IMR-90 (cell line): ENCODE results near the gene MACF1. TPM values are rescaled to one million over a fixed set of nuclear protein-coding genes. Genes with fewer than 3 reads are reported as not detected.

Experiments
- ATAC-seq: fragments of 200-7000 bp; cut with Tn5 transposase; 2 replicates; pipeline ENCODE4 v1.9.1; 2020; ENCODE audit warnings: low read depth, mild to moderate bottlenecking, moderate library complexity
- BruUV-seq: library from RNA; stranded (reverse); fragments of 400-500 nt; replicated peaks from 2 replicates; lab custom pipeline; 2021; lab: Mats Ljungman, UMichigan
- CTCF ChIA-PET: fragments of 300-600 bp; formaldehyde crosslinking; extraction: SDS; loops from one replicate; lab custom pipeline; 2021; ENCODE audit warnings: antibody characterized with exemption; lab: Yijun Ruan, JAX
- POLR2A ChIA-PET: fragments of 300-600 bp; sonication (Branson Sonifier 250); formaldehyde crosslinking; loops from one replicate; lab custom pipeline; 2022; ENCODE audit warnings: antibody characterized with exemption; ENCODE audit not compliant: unreplicated experiment; lab: Charles Lee
- DNase-seq: peaks from one replicate; pipeline ENCODE4 v3.0.0; 2013
- H2AFZ ChIP-seq: replicated peaks from 2 replicates; pipeline ENCODE3; 2013; ENCODE audit warnings: low read length, mild to moderate bottlenecking; ENCODE audit not compliant: poor library complexity
- H2AK5ac ChIP-seq: 2 replicates; pipeline ENCODE4 v1.6.1; 2013; ENCODE audit warnings: low read depth, low read length, inconsistent platforms
- H2AK9ac ChIP-seq: replicated peaks from 2 replicates; pipeline ENCODE3; 2013; ENCODE audit warnings: mild to moderate bottlenecking, low read depth, low read length, moderate library complexity; ENCODE audit not compliant: poor library complexity
- H2BK120ac ChIP-seq: 2 replicates; pipeline ENCODE4 v1.6.1; 2013; ENCODE audit warnings: low read depth, low read length, inconsistent platforms
- H2BK15ac ChIP-seq: 3 replicates; pipeline ENCODE4 v1.6.1; 2013; ENCODE audit warnings: low read depth, low read length, inconsistent platforms
- H2BK20ac ChIP-seq: 2 replicates; pipeline ENCODE4 v1.6.1; 2013; ENCODE audit warnings: low read depth, mild to moderate bottlenecking, inconsistent platforms, low read length, moderate library complexity
- H2BK5ac ChIP-seq: 2 replicates; pipeline ENCODE4 v1.6.1; 2013; ENCODE audit warnings: mild to moderate bottlenecking, low read depth, low read length, inconsistent platforms; ENCODE audit not compliant: poor library complexity, severe bottlenecking
- H3K14ac ChIP-seq: replicated peaks from 2 replicates; pipeline ENCODE4 v1.6.1; 2013; ENCODE audit warnings: low read depth, low read length, inconsistent platforms
- H3K18ac ChIP-seq: 2 replicates; pipeline ENCODE4 v1.6.1; 2013; ENCODE audit warnings: low read depth, low read length, control low read depth
- H3K23ac ChIP-seq: 2 replicates; pipeline ENCODE4 v1.6.1; 2013; ENCODE audit warnings: low read depth, low read length, inconsistent platforms
- H3K27ac ChIP-seq: 2 replicates; pipeline ENCODE4 v1.5.1; 2013; ENCODE audit warnings: mild to moderate bottlenecking, control low read depth, low read length; ENCODE audit not compliant: insufficient read depth
- H3K27me3 ChIP-seq: 2 replicates; pipeline ENCODE4 v1.6.1; 2013; ENCODE audit warnings: low read length; ENCODE audit not compliant: control insufficient read depth, insufficient read depth
- H3K36me3 ChIP-seq: 2 replicates; pipeline ENCODE4 v1.6.1; 2013; ENCODE audit warnings: low read length, mixed read lengths; ENCODE audit not compliant: control insufficient read depth, insufficient read depth
- H3K4ac ChIP-seq: 2 replicates; pipeline ENCODE4 v1.6.1; 2013; ENCODE audit warnings: low read depth, low read length, inconsistent platforms
- H3K4me1 ChIP-seq: 2 replicates; pipeline ENCODE4 v1.6.1; 2013; ENCODE audit warnings: low read length, mixed read lengths; ENCODE audit not compliant: control insufficient read depth, insufficient read depth
- H3K4me2 ChIP-seq: 2 replicates; pipeline ENCODE4 v1.6.1; 2013; ENCODE audit warnings: low read depth, mild to moderate bottlenecking, control low read depth, low read length, moderate library complexity
- H3K4me3 ChIP-seq: 2 replicates; pipeline ENCODE4 v1.5.1; 2013; ENCODE audit warnings: low read depth, mild to moderate bottlenecking, control low read depth, low read length, moderate library complexity; ENCODE audit not compliant: insufficient read depth
- H3K56ac ChIP-seq: 2 replicates; pipeline ENCODE4 v1.6.1; 2013; ENCODE audit warnings: low read length, inconsistent platforms; ENCODE audit not compliant: insufficient read depth; ENCODE audit errors: extremely low read depth
- H3K79me1 ChIP-seq, 2 experiments: 2 replicates each; pipeline ENCODE4 v1.6.1; 2013; ENCODE audit warnings: low read length in 2 of 2, inconsistent platforms in 1 of 2, low read depth in 1 of 2
- H3K9ac ChIP-seq: 2 replicates; pipeline ENCODE4 v1.6.1; 2013; ENCODE audit warnings: low read depth, low read length, control low read depth
- H3K9me1 ChIP-seq: 2 replicates; pipeline ENCODE4 v1.6.1; 2013; ENCODE audit warnings: low read length, inconsistent platforms; ENCODE audit not compliant: insufficient read depth
- H3K9me3 ChIP-seq: 2 replicates; pipeline ENCODE4 v1.6.1; 2013; ENCODE audit warnings: low read length; ENCODE audit not compliant: control insufficient read depth, insufficient read depth
- H4K20me1 ChIP-seq: 2 replicates; pipeline ENCODE4 v1.6.1; 2013; ENCODE audit warnings: low read length, inconsistent platforms; ENCODE audit not compliant: insufficient read depth
- H4K5ac ChIP-seq: 2 replicates; pipeline ENCODE4 v1.6.1; 2013; ENCODE audit warnings: mild to moderate bottlenecking, low read depth, low read length, control low read depth
- H4K8ac ChIP-seq, 2 experiments: 2 replicates each; pipeline ENCODE4 v1.6.1; 2013; ENCODE audit warnings: low read depth in 2 of 2, low read length in 2 of 2, control low read depth in 1 of 2, inconsistent platforms in 1 of 2
- H4K91ac ChIP-seq: 2 replicates; pipeline ENCODE4 v1.6.1; 2013; ENCODE audit warnings: low read depth, low read length, inconsistent platforms; ENCODE audit not compliant: insufficient read depth
- BHLHE40 ChIP-seq: fragments of 150-350 bp; IDR thresholded peaks from 2 replicates; pipeline ENCODE4 v1.6.1; 2016; ENCODE audit warnings: mild to moderate bottlenecking, low read depth, low read length
- CEBPB ChIP-seq: IDR thresholded peaks from 2 replicates; pipeline ENCODE4 v1.6.1; 2012; ENCODE audit warnings: low read depth, low read length, improper control_type of control experiment
- CHD1 ChIP-seq: IDR thresholded peaks from 2 replicates; pipeline ENCODE4 v1.6.1; 2012; ENCODE audit warnings: low read depth, low read length, improper control_type of control experiment
- CTCF ChIP-seq: conservative IDR thresholded peaks from 2 replicates; pipeline ENCODE4 v1.5.1; 2012; ENCODE audit warnings: mild to moderate bottlenecking, low read depth, low read length, improper control_type of control experiment
- ELK1 ChIP-seq: fragments of 150-350 bp; IDR thresholded peaks from 2 replicates; pipeline ENCODE4 v1.6.1; 2016; ENCODE audit warnings: low read depth, mild to moderate bottlenecking, low read length, moderate library complexity, borderline replicate concordance
- FOS ChIP-seq: fragments of 150-350 bp; IDR thresholded peaks from 2 replicates; pipeline ENCODE4 v1.6.1; 2016; ENCODE audit warnings: low read depth, low read length
- MAFK ChIP-seq: IDR thresholded peaks from 2 replicates; pipeline ENCODE4 v1.6.1; 2012; ENCODE audit warnings: low read depth, low read length, improper control_type of control experiment
- MAZ ChIP-seq: IDR thresholded peaks from 2 replicates; pipeline ENCODE4 v1.6.1; 2012; ENCODE audit warnings: low read depth, mild to moderate bottlenecking, low read length, improper control_type of control experiment, moderate library complexity, borderline replicate concordance
- MXI1 ChIP-seq: IDR thresholded peaks from 2 replicates; pipeline ENCODE4 v1.6.1; 2012; ENCODE audit warnings: low read depth, mild to moderate bottlenecking, low read length, moderate library complexity, borderline replicate concordance
- NFE2L2 ChIP-seq: fragments of 150-350 bp; IDR thresholded peaks from 2 replicates; pipeline ENCODE4 v1.6.1; 2016; ENCODE audit warnings: low read depth, mild to moderate bottlenecking, low read length
- POLR2A ChIP-seq: IDR thresholded peaks from 2 replicates; pipeline ENCODE4 v1.6.1; 2012; ENCODE audit warnings: mild to moderate bottlenecking, low read depth, low read length
- RAD21 ChIP-seq: IDR thresholded peaks from 2 replicates; pipeline ENCODE4 v1.6.1; 2012; ENCODE audit warnings: low read length, improper control_type of control experiment
- RCOR1 ChIP-seq: IDR thresholded peaks from 2 replicates; pipeline ENCODE4 v1.6.1; 2012; ENCODE audit warnings: mild to moderate bottlenecking, low read length, improper control_type of control experiment; ENCODE audit not compliant: insufficient replicate concordance
- RFX5 ChIP-seq: IDR thresholded peaks from 2 replicates; pipeline ENCODE4 v1.8.0; 2012; ENCODE audit warnings: low read depth, mild to moderate bottlenecking, low read length, moderate library complexity
- SMC3 ChIP-seq: fragments of 150-350 bp; IDR thresholded peaks from 2 replicates; pipeline ENCODE4 v1.6.1; 2016; ENCODE audit warnings: low read depth, mild to moderate bottlenecking, antibody characterized with exemption, low read length, moderate library complexity
- USF2 ChIP-seq: fragments of 150-350 bp; IDR thresholded peaks from 2 replicates; pipeline ENCODE4 v1.6.1; 2017; ENCODE audit warnings: mild to moderate bottlenecking, antibody characterized with exemption, low read length, low read depth
- WGBS, 2 experiments: methylation state at CpG; one replicate each; pipeline versions ENCODE4 v1.1.5 to v1.1.7; 2013; ENCODE audit warnings: missing lambda C conversion rate in 2 of 2; ENCODE audit not compliant: insufficient read length in 1 of 2; ENCODE audit errors: extremely low coverage in 2 of 2; 5-methylcytosine and 5-hydroxymethylcytosine counted together
- dilution Hi-C: fragments of 300-500 bp; cut with HindIII; formaldehyde crosslinking; loops from one replicate; pipeline ENCODE4 v1.14.3; 2018; ENCODE audit warnings: low sequenced_read_pairs; ENCODE audit not compliant: unreplicated experiment
- in situ Hi-C: fragments of 300-500 bp; cut with MboI; formaldehyde crosslinking; loops from 3 replicates; pipeline ENCODE4 v1.14.3; 2019; ENCODE audit warnings: low sequenced_read_pairs, inconsistent platforms, mixed read lengths
- intact Hi-C: fragments of 100-400 bp; cut with micrococcal nuclease; formaldehyde crosslinking; loops from 2 replicates; pipeline ENCODE4 v1.10.0; 2022
- polyA plus RNA-seq, 3 experiments: library from polyadenylated mRNA; depleted of rRNA; stranded (reverse); fragments of >200 nt; gene quantifications; 2 replicates each; pipeline ENCODE4 v1.2.3, GENCODE V29; 2012; ENCODE audit warnings: low replicate concordance in 1 of 3
- total RNA-seq: library from RNA; depleted of rRNA; stranded (reverse); fragments of >200 nt; gene quantifications from 2 replicates; pipeline ENCODE4 v1.2.3, GENCODE V29; 2012

MACF1 gene
- total and polyA plus RNA-seq, 2 of the 4 experiments (the other 2 are of a cell fraction) = 67.6 to 369 TPM

- Histone ChIP-seq H3K4me1 (no peaks in the 10 kb centered on the region), H2BK20ac (no peak overlapping the region), H3K23ac (no peak overlapping the region), H2AK9ac (no peak overlapping the region), H3K18ac (no peak overlapping the region), H2AFZ (no peak overlapping the region), H2AK5ac (no peak overlapping the region), H3K14ac (no peak overlapping the region), H3K27ac (no peak overlapping the region), H2BK120ac (no peak overlapping the region), H4K8ac (no peak overlapping the region), H2BK15ac (no peak overlapping the region), H3K4me3 (no peak overlapping the region), H3K4me2 (no peak overlapping the region), H4K20me1 (0 out of 2 replicates have a peak, but pooled peaks cover 6% of the 10 kb centered on the region), H3K9ac (no peak overlapping the region), H3K56ac (no peak overlapping the region), H3K4ac (no peak overlapping the region), H3K9me3 (peaks cover 4% of the 10 kb centered on the region), H3K36me3 (peaks cover 32% of the 10 kb centered on the region), H3K79me1 (peaks cover 12 to 23% of the 10 kb centered on the region in 2 experiments), H3K9me1 (no peaks in the 10 kb centered on the region), H2BK5ac (no peak overlapping the region), H3K27me3 (no peaks in the 10 kb centered on the region), H4K91ac (no peak overlapping the region), H4K5ac (no peak overlapping the region)
- no peak for TF ChIP-seq USF2
- no peak for TF ChIP-seq SMC3
- no peak for TF ChIP-seq MXI1
- no peak for TF ChIP-seq ELK1
- no peak for TF ChIP-seq RFX5
- no peak for TF ChIP-seq CTCF
- no peak for TF ChIP-seq RCOR1
- no peak for TF ChIP-seq CHD1
- no peak for TF ChIP-seq CEBPB
- TF ChIP-seq MAZ = no peak
- no peak for TF ChIP-seq MAFK
- no peak for TF ChIP-seq NFE2L2
- no peak for TF ChIP-seq BHLHE40
- TF ChIP-seq RAD21 = no peak
- TF ChIP-seq FOS = no peak
- TF ChIP-seq POLR2A = no peak
- DNase-seq (no peak), ATAC-seq (no peak)
- dilution Hi-C loops = no loop called here
- BruUV-seq = no TSS peak
- in situ Hi-C loops = no loop called here
- ChIA-PET CTCF (interaction anchor here (0.6 to 0.9 kb wide), 3 partner anchors 15 to 207 kb away, joined by 3 to 4 read pairs (median 3); no protein-coding TSS in a partner anchor), POLR2A (no interaction called here)
- intact Hi-C loops = no loop called here
- no CpG with 5 or more reads among the region's 2 CpGs for WGBS, 2 experiments
Measured at GRCh38 chr1:39305555-39305954, 101.1 kb downstream of the MACF1 start.
